ENCODE results near the gene ZNF487. TPM values are rescaled to one million over a fixed set of nuclear protein-coding genes. Genes with fewer than 3 reads are reported as not detected.

The ZNF487 gene
- total and polyA plus RNA-seq, 2 of the 13 experiments (the other 11 are each of a cell fraction or from before 2014, with no cell fraction given): 7.4 to 8.8 TPM

- peak; percentile 90 for TF ChIP-seq ZNF274 (CRISPR knock-in tag; IDR thresholded peaks at IDR 0.05)
- TF ChIP-seq ZNF33A (CRISPR knock-in tag; IDR thresholded peaks at IDR 0.05; ENCODE audit: borderline replicate concordance): no peak
- TF ChIP-seq JUND (CRISPR knock-in tag; IDR thresholded peaks at IDR 0.05): peak; percentile 88
- TF ChIP-seq BHLHE40 (IDR thresholded peaks at IDR 0.05; ENCODE audit: low read length): peak; percentile 94
- TF ChIP-seq ARID3A (IDR thresholded peaks at IDR 0.05; ENCODE audit: low read depth, low read length): 0 out of 2 replicates have a peak, but pooled peaks have one; percentile 22
- no peak for TF ChIP-seq CBX2 (IDR thresholded peaks at IDR 0.05; ENCODE audit: low read depth, low read length)
- no peak; the same call in 1 of the 2 replicates for TF ChIP-seq CBX2 (CRISPR knock-in tag; IDR thresholded peaks at IDR 0.05; ENCODE audit: low read depth)
- peak; percentile 96 for TF ChIP-seq STAT5B (CRISPR knock-in tag; IDR thresholded peaks at IDR 0.05)
- TF ChIP-seq ZNF780A (CRISPR knock-in tag; IDR thresholded peaks at IDR 0.05): peak; percentile 94; the same call in 1 of the 2 replicates
- TF ChIP-seq, protein P1, sequence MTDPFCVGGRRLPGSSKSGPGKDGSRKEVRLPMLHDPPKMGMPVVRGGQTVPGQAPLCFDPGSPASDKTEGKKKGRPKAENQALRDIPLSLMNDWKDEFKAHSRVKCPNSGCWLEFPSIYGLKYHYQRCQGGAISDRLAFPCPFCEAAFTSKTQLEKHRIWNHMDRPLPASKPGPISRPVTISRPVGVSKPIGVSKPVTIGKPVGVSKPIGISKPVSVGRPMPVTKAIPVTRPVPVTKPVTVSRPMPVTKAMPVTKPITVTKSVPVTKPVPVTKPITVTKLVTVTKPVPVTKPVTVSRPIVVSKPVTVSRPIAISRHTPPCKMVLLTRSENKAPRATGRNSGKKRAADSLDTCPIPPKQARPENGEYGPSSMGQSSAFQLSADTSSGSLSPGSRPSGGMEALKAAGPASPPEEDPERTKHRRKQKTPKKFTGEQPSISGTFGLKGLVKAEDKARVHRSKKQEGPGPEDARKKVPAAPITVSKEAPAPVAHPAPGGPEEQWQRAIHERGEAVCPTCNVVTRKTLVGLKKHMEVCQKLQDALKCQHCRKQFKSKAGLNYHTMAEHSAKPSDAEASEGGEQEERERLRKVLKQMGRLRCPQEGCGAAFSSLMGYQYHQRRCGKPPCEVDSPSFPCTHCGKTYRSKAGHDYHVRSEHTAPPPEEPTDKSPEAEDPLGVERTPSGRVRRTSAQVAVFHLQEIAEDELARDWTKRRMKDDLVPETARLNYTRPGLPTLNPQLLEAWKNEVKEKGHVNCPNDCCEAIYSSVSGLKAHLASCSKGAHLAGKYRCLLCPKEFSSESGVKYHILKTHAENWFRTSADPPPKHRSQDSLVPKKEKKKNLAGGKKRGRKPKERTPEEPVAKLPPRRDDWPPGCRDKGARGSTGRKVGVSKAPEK (CRISPR knock-in tag; IDR thresholded peaks at IDR 0.05; ENCODE audit: borderline replicate concordance): 0 out of 2 replicates have a peak, but pooled peaks have one; percentile 33
- TF ChIP-seq HNF4G (IDR thresholded peaks at IDR 0.05; ENCODE audit: borderline replicate concordance, low read depth, low read length): peak; percentile 60
- peak; percentile 91; the same call in 1 of the 2 replicates for TF ChIP-seq HNF4G (CRISPR knock-in tag; IDR thresholded peaks at IDR 0.05; ENCODE audit: borderline replicate concordance, low read depth)
- TF ChIP-seq ZFP62 (CRISPR knock-in tag; IDR thresholded peaks at IDR 0.05): no peak
- peak; percentile 96 for TF ChIP-seq ZNF333 (CRISPR knock-in tag; IDR thresholded peaks at IDR 0.05; ENCODE audit: borderline replicate concordance)
- TF ChIP-seq CENPX (CRISPR knock-in tag; IDR thresholded peaks at IDR 0.05): no peak
- peak; percentile 97; the same call in 1 of the 2 replicates for TF ChIP-seq ZNF251 (CRISPR knock-in tag; IDR thresholded peaks at IDR 0.05)
- TF ChIP-seq ZNF121 (CRISPR knock-in tag; IDR thresholded peaks at IDR 0.05): peak; percentile 75
- TF ChIP-seq NFATC3 (CRISPR knock-in tag; IDR thresholded peaks at IDR 0.05): peak; percentile 83; the same call in 1 of the 2 replicates
- no peak for TF ChIP-seq GPN1 (CRISPR knock-in tag; IDR thresholded peaks at IDR 0.05; ENCODE audit: borderline replicate concordance)
- peak; percentile 76; the same call in 1 of the 2 replicates for TF ChIP-seq CC2D1A (CRISPR knock-in tag; IDR thresholded peaks at IDR 0.05)
Observed at GRCh38 chr10:43420369-43421200, 16.3 kb upstream of the ZNF487 start (continued).

Measured in HepG2 (cell line).